H1 (cell line): ENCODE data around the gene REG3G. TPM values are rescaled to one million over a fixed set of nuclear protein-coding genes. Genes with fewer than 3 reads are reported as not detected.

Experiments used
- CTCF ChIA-PET: fragments of 300-600 bp; sonication (Branson Sonifier 250); formaldehyde crosslinking; loops from one replicate; lab custom pipeline; 2021; ENCODE audit not compliant: partially characterized antibody; lab: Charles Lee
- POLR2A ChIA-PET: fragments of 300-600 bp; sonication (Branson Sonifier 250); formaldehyde crosslinking; loops from one replicate; lab custom pipeline; 2021; ENCODE audit warnings: inconsistent platforms; ENCODE audit not compliant: partially characterized antibody; lab: Charles Lee
- DNase-seq, 2 experiments: peaks; one replicate each; pipeline versions ENCODE4 v3.0.0 to v3.0.0-alpha.2; 2010 to 2022; ENCODE audit warnings: low spot score in 2 of 2, low read depth in 1 of 2, mixed read lengths in 1 of 2
- FAIRE-seq: peaks from 2 replicates; lab custom pipeline; 2011; peaks lifted over from hg19 to GRCh38; lab: Jason Lieb, UNC
- H2AFZ ChIP-seq: 2 replicates; pipeline ENCODE4 v1.8.1; 2012; ENCODE audit warnings: low read length, inconsistent platforms
- H2AK5ac ChIP-seq: 2 replicates; pipeline ENCODE4 v1.6.1; 2013; ENCODE audit warnings: low read depth, low read length
- H2BK120ac ChIP-seq: replicated peaks from 2 replicates; pipeline ENCODE3; 2013; ENCODE audit warnings: low read depth, low read length, inconsistent platforms
- H2BK12ac ChIP-seq: 2 replicates; pipeline ENCODE4 v1.6.1; 2013; ENCODE audit warnings: low read depth, low read length
- H2BK15ac ChIP-seq: 2 replicates; pipeline ENCODE4 v1.6.1; 2013; ENCODE audit warnings: low read length
- H2BK20ac ChIP-seq: 2 replicates; pipeline ENCODE4 v1.6.1; 2013; ENCODE audit warnings: low read length
- H2BK5ac ChIP-seq: 2 replicates; pipeline ENCODE4 v1.6.1; 2013; ENCODE audit warnings: low read depth, low read length
- H3K14ac ChIP-seq: 2 replicates; pipeline ENCODE4 v1.6.1; 2013; ENCODE audit warnings: inconsistent platforms; ENCODE audit not compliant: insufficient read length
- H3K18ac ChIP-seq: 2 replicates; pipeline ENCODE4 v1.6.1; 2013; ENCODE audit warnings: low read length; ENCODE audit errors: extremely low read depth
- H3K23ac ChIP-seq: 2 replicates; pipeline ENCODE4 v1.6.1; 2013; ENCODE audit warnings: inconsistent platforms; ENCODE audit not compliant: insufficient read length
- H3K23me2 ChIP-seq: 2 replicates; pipeline ENCODE4 v1.6.1; 2013; ENCODE audit warnings: low read depth, low read length
- H3K27ac ChIP-seq: 2 replicates; pipeline ENCODE4 v1.6.1; 2011; ENCODE audit warnings: low read depth, low read length, inconsistent platforms
- H3K27me3 ChIP-seq, 4 experiments: replicated peaks in 1 of 4; 1 replicate in 1 of 4; 2 replicates in 3 of 4; pipeline versions ENCODE4 v1.6.1 to v1.8.1; 2011 to 2013; ENCODE audit warnings: low read length in 3 of 4, mild to moderate bottlenecking in 3 of 4, inconsistent platforms in 2 of 4, mixed read lengths in 2 of 4, moderate library complexity in 1 of 4; ENCODE audit not compliant: control insufficient read depth in 3 of 4, insufficient read depth in 3 of 4; ENCODE audit errors: extremely low read depth in 1 of 4
- H3K36me3 ChIP-seq, 4 experiments: 2 replicates each; pipeline versions ENCODE4 v1.6.1 to v1.8.1; 2011 to 2013; ENCODE audit warnings: mild to moderate bottlenecking in 4 of 4, low read length in 3 of 4, moderate library complexity in 2 of 4, control low read depth in 1 of 4, inconsistent platforms in 1 of 4; ENCODE audit not compliant: insufficient read depth in 4 of 4, control insufficient read depth in 2 of 4
- H3K4ac ChIP-seq: replicated peaks from 2 replicates; pipeline ENCODE3; 2013; ENCODE audit warnings: low read length, low read depth, mixed read lengths, inconsistent platforms; ENCODE audit not compliant: insufficient read length
- H3K4me1 ChIP-seq, 4 experiments: replicated peaks in 1 of 4; 1 replicate in 1 of 4; 2 replicates in 3 of 4; pipeline versions ENCODE4 v1.6.1 to v1.8.1; 2011 to 2013; ENCODE audit warnings: low read length in 3 of 4, inconsistent platforms in 2 of 4, mixed read lengths in 1 of 4; ENCODE audit not compliant: insufficient read depth in 4 of 4, control insufficient read depth in 3 of 4
- H3K4me2 ChIP-seq, 2 experiments: 2 replicates each; pipeline versions ENCODE4 v1.6.1 to v1.8.1; 2011 to 2013; ENCODE audit warnings: low read depth in 2 of 2, low read length in 2 of 2, control low read depth in 1 of 2, inconsistent platforms in 1 of 2, mild to moderate bottlenecking in 1 of 2; ENCODE audit not compliant: insufficient read depth in 1 of 2
- H3K4me3 ChIP-seq, 4 experiments: fragments of 200-600, 300-600 bp in 1 of 4; sonication (generic), shearing (Covaris generic), sonication (Bioruptor Twin) in 1 of 4; 2 replicates each; pipeline versions ENCODE4 v1.5.1 to v1.8.1; 2011 to 2016; ENCODE audit warnings: low read length in 4 of 4, low read depth in 3 of 4, control low read depth in 2 of 4, inconsistent platforms in 2 of 4, mild to moderate bottlenecking in 2 of 4, mixed read lengths in 1 of 4, moderate library complexity in 1 of 4; ENCODE audit not compliant: insufficient read depth in 2 of 4; ENCODE audit errors: extremely low read depth in 1 of 4
- H3K56ac ChIP-seq: replicated peaks from 2 replicates; pipeline ENCODE3; 2013; ENCODE audit warnings: low read depth, mild to moderate bottlenecking, mixed read lengths, low read length, inconsistent platforms; ENCODE audit not compliant: insufficient read length
- H3K79me1 ChIP-seq: 2 replicates; pipeline ENCODE4 v1.6.1; 2013; ENCODE audit warnings: low read depth, low read length, control low read depth
- H3K79me2 ChIP-seq, 2 experiments: 2 replicates each; pipeline versions ENCODE4 v1.6.1 to v1.8.1; 2012 to 2013; ENCODE audit warnings: low read length in 2 of 2, mild to moderate bottlenecking in 2 of 2, inconsistent platforms in 1 of 2; ENCODE audit not compliant: insufficient read depth in 2 of 2, control insufficient read depth in 1 of 2
- H3K9ac ChIP-seq, 4 experiments: replicated peaks in 1 of 4; 1 replicate in 1 of 4; 2 replicates in 3 of 4; pipeline versions ENCODE4 v1.6.1 to v1.8.1; 2011 to 2013; ENCODE audit warnings: low read depth in 3 of 4, low read length in 3 of 4, control low read depth in 2 of 4, mild to moderate bottlenecking in 2 of 4, moderate library complexity in 2 of 4, inconsistent platforms in 1 of 4; ENCODE audit errors: extremely low read depth in 1 of 4
- H3K9me3 ChIP-seq, 2 experiments: 2 replicates each; pipeline versions ENCODE4 v1.6.1 to v1.8.1; 2012 to 2013; ENCODE audit warnings: mild to moderate bottlenecking in 2 of 2, moderate library complexity in 2 of 2, control low read depth in 1 of 2, inconsistent platforms in 1 of 2, low read depth in 1 of 2, low read length in 1 of 2, mixed read lengths in 1 of 2; ENCODE audit not compliant: insufficient read depth in 2 of 2
- H4K20me1 ChIP-seq, 2 experiments: replicated peaks in 1 of 2; 2 replicates each; pipeline versions ENCODE3 to v1.8.1; 2011 to 2013; ENCODE audit warnings: inconsistent platforms in 2 of 2, low read length in 2 of 2, mild to moderate bottlenecking in 1 of 2; ENCODE audit not compliant: insufficient read depth in 2 of 2, control insufficient read depth in 1 of 2
- H4K5ac ChIP-seq: 2 replicates; pipeline ENCODE4 v1.6.1; 2013; ENCODE audit warnings: low read length, low read depth, mixed read lengths, inconsistent platforms; ENCODE audit not compliant: insufficient read length
- H4K8ac ChIP-seq: 2 replicates; pipeline ENCODE4 v1.8.0; 2013; ENCODE audit warnings: mild to moderate bottlenecking, moderate library complexity, low read length, inconsistent platforms; ENCODE audit not compliant: insufficient read depth; ENCODE audit errors: extremely low read depth
- H4K91ac ChIP-seq: replicated peaks from 2 replicates; pipeline ENCODE3; 2013; ENCODE audit warnings: low read length, mixed read lengths, inconsistent platforms; ENCODE audit not compliant: insufficient read length
- GABPA ChIP-seq: IDR thresholded peaks from 2 replicates; pipeline ENCODE4 v1.6.1; 2011; ENCODE audit warnings: mild to moderate bottlenecking, low read length, moderate library complexity, borderline replicate concordance; ENCODE audit not compliant: insufficient read depth
- KDM5A ChIP-seq: fragments of 200-600 bp; IDR thresholded peaks from 2 replicates; pipeline ENCODE4 v1.7.1; 2012; ENCODE audit warnings: mild to moderate bottlenecking, low read length, inconsistent platforms, mixed read lengths
- RXRA ChIP-seq: IDR thresholded peaks from 2 replicates; pipeline ENCODE4 v1.6.1; 2011; ENCODE audit warnings: low read depth, mild to moderate bottlenecking, low read length, moderate library complexity; ENCODE audit not compliant: insufficient read depth
- SIX5 ChIP-seq: IDR thresholded peaks from 2 replicates; pipeline ENCODE4 v1.6.1; 2011; ENCODE audit warnings: mild to moderate bottlenecking, low read depth, low read length
- YY1 ChIP-seq: IDR thresholded peaks from 2 replicates; pipeline ENCODE4 v1.6.1; 2011; ENCODE audit warnings: low read depth, mild to moderate bottlenecking, low read length
- WGBS, 2 experiments: shearing (Covaris generic) in 1 of 2; methylation state at CpG; one replicate each; pipeline versions ENCODE4 v1.1.6 to v1.1.7; 2013 to 2015; ENCODE audit warnings: low lambda C conversion rate in 2 of 2, mixed read lengths in 2 of 2, inconsistent platforms in 1 of 2, low coverage in 1 of 2, missing lambda C conversion rate in 1 of 2; ENCODE audit not compliant: insufficient replicate concordance in 2 of 2, insufficient coverage in 1 of 2, insufficient read length in 1 of 2; ENCODE audit errors: extremely low coverage in 1 of 2, missing lambda C conversion rate in 1 of 2; 5-methylcytosine and 5-hydroxymethylcytosine counted together
- polyA plus RNA-seq, 7 experiments: library from polyadenylated mRNA; depleted of rRNA in 3 of 7; stranded (reverse) in 5 of 7; unstranded in 2 of 7; fragments of >200 nt in 5 of 7; fragments of 200-250 nt in 2 of 7; gene quantifications; 1 replicate in 5 of 7; 2 replicates in 1 of 7; 4 replicates in 1 of 7; pipeline versions ENCODE4 v1.2.1 to v1.2.3, GENCODE V29; 2011 to 2013; ENCODE audit warnings: missing spikeins in 2 of 7, mixed read lengths in 2 of 7
- total RNA-seq: library from RNA; stranded (reverse); fragmentation: NEBNext Ultra II Directional; extraction: Animal tissue kit (Norgen Biotek cat#: 25700); gene quantifications from 2 replicates; pipeline ENCODE4 v1.2.1, GENCODE V29; 2021
- TF ChIP-seq, protein P1 (sequence below): IDR thresholded peaks from 2 replicates; pipeline ENCODE4 v1.6.1; 2012; ENCODE audit warnings: low read length, inconsistent platforms
- TF ChIP-seq, protein P2 (sequence below), 3 experiments: IDR thresholded peaks; 1 replicate in 2 of 3; 2 replicates in 1 of 3; pipeline versions ENCODE4 v1.5.1 to v1.6.1; 2011; ENCODE audit warnings: low read length in 3 of 3, mild to moderate bottlenecking in 3 of 3, inconsistent platforms in 2 of 3, low read depth in 1 of 3, moderate library complexity in 1 of 3; ENCODE audit not compliant: insufficient read depth in 1 of 3; ENCODE audit errors: control extremely low read depth in 1 of 3

The REG3G gene
- total and polyA plus RNA-seq, 2 of the 8 experiments (the other 6 are each of a cell fraction or from before 2014, with no cell fraction given) = not detected

DNA sequence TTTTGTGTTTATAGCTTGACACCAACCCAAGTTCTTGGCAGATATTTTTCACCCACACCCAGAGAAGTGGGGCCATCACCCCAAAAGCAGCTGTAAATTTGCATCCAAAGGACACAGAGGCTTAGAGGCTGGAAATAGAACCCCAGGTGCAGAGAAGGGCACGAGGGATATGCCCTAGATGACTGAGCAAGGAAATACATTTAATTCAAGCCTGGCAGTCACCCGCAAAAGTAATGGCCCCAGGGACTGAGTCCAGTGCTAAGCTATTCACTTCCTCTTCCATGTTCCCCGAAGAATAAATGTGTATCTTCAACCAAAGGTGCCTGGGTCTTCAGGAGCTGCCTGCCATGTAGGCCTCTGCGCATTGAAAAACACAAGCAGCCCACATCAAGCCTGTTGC is 14.0 kb upstream of the REG3G start:
- Histone ChIP-seq H4K5ac (no peak overlapping the region), H3K27me3 (no peaks in the 10 kb centered on the region), H3K23ac (no peak overlapping the region), H3K9me3 (no peaks in the 10 kb centered on the region), H4K20me1 (no peaks in the 10 kb centered on the region), H2BK15ac (no peak overlapping the region), H2AFZ (no peak overlapping the region), H3K27ac (no peak overlapping the region), H3K79me1 (no peaks in the 10 kb centered on the region), H3K18ac (no peak overlapping the region), H3K56ac (no peak overlapping the region), H3K9ac (no peak overlapping the region), H3K4ac (no peak overlapping the region), H2BK5ac (no peak overlapping the region), H3K4me1 (no peaks in the 10 kb centered on the region), H3K4me3 (no peak overlapping the region), H2BK120ac (no peak overlapping the region), H3K23me2 (no peaks in the 10 kb centered on the region), H2BK12ac (no peak overlapping the region), H4K91ac (no peak overlapping the region), H3K36me3 (no peaks in the 10 kb centered on the region), H3K79me2 (no peaks in the 10 kb centered on the region), H2BK20ac (no peak overlapping the region), H3K4me2 (no peak overlapping the region), H3K14ac (no peak overlapping the region), H4K8ac (no peak overlapping the region), H2AK5ac (no peak overlapping the region)
- DNase-seq (no peak), FAIRE-seq (no peak)
- POLR2A ChIA-PET = interaction anchor here (0.6 kb wide), 1 partner anchor 1577 kb away, joined by 3 read pairs; no protein-coding TSS in a partner anchor
- TF ChIP-seq, protein P1, sequence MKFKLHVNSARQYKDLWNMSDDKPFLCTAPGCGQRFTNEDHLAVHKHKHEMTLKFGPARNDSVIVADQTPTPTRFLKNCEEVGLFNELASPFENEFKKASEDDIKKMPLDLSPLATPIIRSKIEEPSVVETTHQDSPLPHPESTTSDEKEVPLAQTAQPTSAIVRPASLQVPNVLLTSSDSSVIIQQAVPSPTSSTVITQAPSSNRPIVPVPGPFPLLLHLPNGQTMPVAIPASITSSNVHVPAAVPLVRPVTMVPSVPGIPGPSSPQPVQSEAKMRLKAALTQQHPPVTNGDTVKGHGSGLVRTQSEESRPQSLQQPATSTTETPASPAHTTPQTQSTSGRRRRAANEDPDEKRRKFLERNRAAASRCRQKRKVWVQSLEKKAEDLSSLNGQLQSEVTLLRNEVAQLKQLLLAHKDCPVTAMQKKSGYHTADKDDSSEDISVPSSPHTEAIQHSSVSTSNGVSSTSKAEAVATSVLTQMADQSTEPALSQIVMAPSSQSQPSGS = no peak
- TF ChIP-seq KDM5A (no peak), RXRA (no peak), YY1 (no peak), SIX5 (no peak), GABPA (no peak)
- TF ChIP-seq, protein P2, sequence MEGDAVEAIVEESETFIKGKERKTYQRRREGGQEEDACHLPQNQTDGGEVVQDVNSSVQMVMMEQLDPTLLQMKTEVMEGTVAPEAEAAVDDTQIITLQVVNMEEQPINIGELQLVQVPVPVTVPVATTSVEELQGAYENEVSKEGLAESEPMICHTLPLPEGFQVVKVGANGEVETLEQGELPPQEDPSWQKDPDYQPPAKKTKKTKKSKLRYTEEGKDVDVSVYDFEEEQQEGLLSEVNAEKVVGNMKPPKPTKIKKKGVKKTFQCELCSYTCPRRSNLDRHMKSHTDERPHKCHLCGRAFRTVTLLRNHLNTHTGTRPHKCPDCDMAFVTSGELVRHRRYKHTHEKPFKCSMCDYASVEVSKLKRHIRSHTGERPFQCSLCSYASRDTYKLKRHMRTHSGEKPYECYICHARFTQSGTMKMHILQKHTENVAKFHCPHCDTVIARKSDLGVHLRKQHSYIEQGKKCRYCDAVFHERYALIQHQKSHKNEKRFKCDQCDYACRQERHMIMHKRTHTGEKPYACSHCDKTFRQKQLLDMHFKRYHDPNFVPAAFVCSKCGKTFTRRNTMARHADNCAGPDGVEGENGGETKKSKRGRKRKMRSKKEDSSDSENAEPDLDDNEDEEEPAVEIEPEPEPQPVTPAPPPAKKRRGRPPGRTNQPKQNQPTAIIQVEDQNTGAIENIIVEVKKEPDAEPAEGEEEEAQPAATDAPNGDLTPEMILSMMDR (IDR thresholded peaks at IDR 0.05; ENCODE audit: control extremely low read depth in 1 of 3, insufficient read depth in 1 of 3, low read depth in 1 of 3, low read length in 3 of 3) = no peak
- CTCF ChIA-PET = interaction anchor here (1.0 to 1.3 kb wide), 3 partner anchors 21 to 876 kb away, joined by 3 to 8 read pairs (median 3); no protein-coding TSS in a partner anchor
- 85% methylated on average over 4 of the region's 4 CpGs; no CpG with 5 or more reads in 1 of the 2 experiments for WGBS, 2 experiments
